Breast epithelium (tissue), 3 donors: ENCODE data around the gene EVC.

Source experiments
- CTCF ChIP-seq, 3 donors: fragments of 450-650 bp; IDR thresholded peaks; one replicate each; pipeline ENCODE4 v1.5.1; 2016 to 2017; ENCODE audit warnings: antibody characterized with exemption in 3 of 3, mild to moderate bottlenecking in 3 of 3, moderate library complexity in 3 of 3
- POLR2A ChIP-seq: fragments of 450-650 bp; IDR thresholded peaks from one replicate; pipeline ENCODE4 v1.6.1; 2016; ENCODE audit warnings: antibody characterized with exemption, mild to moderate bottlenecking, moderate library complexity
- POLR2AphosphoS5 ChIP-seq, 3 donors: sonication (generic); formaldehyde crosslinking; IDR thresholded peaks; one replicate each; pipeline ENCODE4 v1.6.1; 2017; ENCODE audit warnings: antibody characterized with exemption in 3 of 3

GRCh38 chr4:5782829-5783476 is 72.0 kb downstream of the EVC start:
- TF ChIP-seq CTCF (IDR thresholded peaks at IDR 0.05) (no peak), POLR2A (no peak), POLR2AphosphoS5 (IDR thresholded peaks at IDR 0.05) (no peak)
